GM12891 (cell line): ENCODE results near the gene ANAPC15.

Experiments used
- PAX5 ChIP-seq: IDR thresholded peaks from 2 replicates; pipeline ENCODE4 v1.6.1; 2011; ENCODE audit warnings: low read length, moderate library complexity, mild to moderate bottlenecking; ENCODE audit not compliant: insufficient read depth, severe bottlenecking
- POLR2A ChIP-seq: IDR thresholded peaks from 2 replicates; pipeline ENCODE4 v1.6.1; 2011; ENCODE audit warnings: low read depth, low read length, control low read depth
- POLR2AphosphoS5 ChIP-seq: IDR thresholded peaks from 2 replicates; pipeline ENCODE4 v1.6.1; 2011; ENCODE audit warnings: low read depth, low read length, control low read depth
- POU2F2 ChIP-seq: IDR thresholded peaks from 2 replicates; pipeline ENCODE4 v1.6.1; 2011; ENCODE audit warnings: low read depth, mild to moderate bottlenecking, control low read depth, low read length, moderate library complexity
- TAF1 ChIP-seq: IDR thresholded peaks from 2 replicates; pipeline ENCODE4 v1.6.1; 2011; ENCODE audit warnings: low read depth, low read length, control low read depth

GRCh38 chr11:72072348-72072747 lies 40.1 kb downstream of the ANAPC15 start:
- no peak for TF ChIP-seq POLR2A
- TF ChIP-seq TAF1: no peak
- no peak for TF ChIP-seq POLR2AphosphoS5
- TF ChIP-seq PAX5: no peak
- no peak for TF ChIP-seq POU2F2
